NOMO-1 treated with DMSO at 0.1 percent for 48 hours (cell line): ENCODE results near the gene SLC24A3.
A peak's percentile ranks its signal among the peaks of the same experiment; 100 is the strongest.

Source experiments
- DNase-seq: peaks from one replicate; lab custom pipeline; 2025; ENCODE audit not compliant: unreplicated experiment; lab: John Stamatoyannopoulos, UW

Gene SLC24A3

GRCh38 chr20:19212469-19212815, at the start of gene SLC24A3:
TSS of gene SLC24A3 (plus strand) at chr20:19212642.
- DNase-seq: no peak

GRCh38 chr20:19170148-19170547, 42.3 kb upstream of the SLC24A3 start:
- DNase-seq: no peak

DNA sequence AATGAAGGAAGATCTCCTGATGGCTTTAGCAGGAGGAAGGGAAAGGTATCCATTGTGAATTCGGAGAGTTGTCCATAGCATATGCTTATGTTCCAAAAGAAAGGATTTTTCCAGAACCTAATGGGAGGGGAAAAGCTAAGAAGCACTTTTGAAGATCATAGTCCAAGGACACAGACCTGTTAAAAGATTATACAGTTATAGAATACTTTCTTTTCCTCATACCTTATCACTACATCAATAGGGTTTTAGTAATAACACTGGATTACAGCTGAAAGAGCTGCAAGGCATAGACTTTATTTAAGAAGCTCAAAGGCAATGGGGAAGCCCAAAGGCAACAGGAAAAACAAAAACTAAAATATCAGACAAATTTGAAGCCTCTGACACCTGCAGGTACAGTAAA, 39.8 kb upstream of the SLC24A3 start:
- no peak for DNase-seq

DNA sequence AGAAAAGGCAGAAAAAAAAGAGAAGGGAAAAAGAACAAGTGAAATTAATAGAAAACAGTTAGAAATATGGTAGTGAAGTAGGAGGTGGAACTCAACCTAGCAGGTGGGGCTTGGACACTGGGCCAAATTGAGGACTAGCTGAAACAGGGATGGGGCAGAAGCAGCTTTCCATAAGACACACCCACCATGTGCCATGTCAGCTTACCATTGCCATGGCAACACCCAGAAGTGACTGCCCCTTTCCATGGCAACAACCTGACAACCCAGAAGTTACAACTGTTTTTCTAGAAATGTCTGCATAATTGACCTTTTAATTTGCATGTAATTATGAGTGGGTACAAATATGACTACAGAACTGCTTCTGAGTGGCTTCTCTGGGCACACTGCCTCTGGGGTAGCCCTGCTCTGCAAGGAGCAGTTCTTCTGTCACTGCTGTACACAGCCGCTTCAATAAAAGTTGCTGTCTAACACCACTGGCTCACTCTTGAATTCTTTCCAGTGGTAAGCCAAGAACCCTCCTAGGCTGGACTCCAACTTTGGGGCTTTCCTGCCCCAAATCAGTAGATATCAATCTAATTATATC, 35.9 kb upstream of the SLC24A3 start:
- DNase-seq: no peak

DNA sequence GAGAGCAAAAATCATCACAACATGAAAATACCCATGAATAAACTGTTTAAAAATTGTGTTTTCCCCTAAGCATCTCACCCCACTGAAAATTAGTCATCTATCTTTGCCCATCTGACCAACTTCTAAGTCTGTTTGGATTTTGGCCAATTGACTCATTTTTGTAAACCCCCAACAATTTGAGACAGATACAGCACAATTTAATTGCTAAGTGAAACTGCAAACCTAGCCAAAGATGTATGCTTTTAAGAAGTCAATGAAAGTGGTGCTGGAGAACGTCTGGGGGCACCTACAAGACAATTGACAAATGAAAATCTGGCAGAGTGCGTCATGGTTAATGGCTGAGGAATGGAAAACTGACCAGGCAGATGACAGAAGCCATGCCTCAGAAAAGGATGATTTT, 30.9 kb upstream of the SLC24A3 start:
- DNase-seq: no peak

DNA sequence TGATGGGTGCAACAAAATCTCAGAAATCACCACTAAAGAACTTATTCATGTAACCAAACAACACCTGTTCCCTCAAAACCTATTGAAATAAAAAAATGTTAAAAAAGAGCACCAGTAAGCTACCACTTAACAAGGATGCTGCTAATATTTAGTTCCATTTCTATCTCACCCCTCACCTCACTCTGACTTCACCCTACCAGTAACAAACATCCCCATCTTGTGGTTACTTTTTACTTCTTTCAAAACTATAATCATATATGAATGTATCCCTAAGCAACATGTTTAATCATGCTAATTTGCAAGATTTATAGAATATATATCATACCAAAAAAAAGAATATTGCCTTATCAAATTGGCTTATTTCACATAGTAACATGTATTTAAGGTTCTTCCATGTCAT, 27.4 kb upstream of the SLC24A3 start:
- no peak for DNase-seq

GRCh38 chr20:19193349-19193748, 19.1 kb upstream of the SLC24A3 start:
- no peak for DNase-seq

DNA sequence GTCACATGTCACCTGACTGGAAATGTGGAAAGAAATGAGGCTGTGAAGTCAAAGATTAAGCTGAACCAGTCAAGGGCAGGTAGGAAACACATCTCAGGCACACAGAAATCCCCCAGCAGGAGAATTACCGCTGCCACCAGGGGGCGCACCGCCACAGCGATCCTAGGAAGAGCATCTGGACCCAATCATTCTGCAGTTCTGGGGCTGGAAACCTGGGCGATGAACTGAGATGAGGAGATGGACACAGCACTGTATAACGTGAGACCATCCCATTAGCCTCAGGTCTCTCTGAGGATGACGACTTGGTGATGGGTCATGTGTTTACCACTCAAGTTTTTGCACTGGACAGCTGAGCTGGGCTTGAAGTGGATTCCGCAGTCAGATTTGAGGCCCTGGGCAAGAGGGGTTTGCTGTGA, 6.5 kb upstream of the SLC24A3 start:
- peak; percentile 51 for DNase-seq

DNA sequence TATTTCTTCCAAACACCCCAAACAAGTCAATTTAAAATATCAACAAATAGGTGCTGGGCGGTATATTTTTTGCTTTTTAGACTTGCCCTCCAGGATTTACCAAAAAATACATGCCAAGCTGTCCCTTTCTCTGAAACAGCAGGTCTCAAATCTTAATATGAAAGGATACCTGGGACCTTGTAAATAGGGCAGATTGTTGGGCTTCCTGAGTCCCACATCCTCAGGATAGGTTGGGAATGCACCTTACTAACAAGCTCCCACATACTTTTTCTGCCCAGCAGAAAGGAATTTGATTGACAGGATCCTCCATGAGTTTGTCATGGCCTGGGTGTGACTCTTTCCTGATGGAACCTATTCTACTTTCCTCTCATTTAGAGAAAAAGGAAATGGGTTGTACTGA, 4.9 kb upstream of the SLC24A3 start:
- DNase-seq: no peak

DNA sequence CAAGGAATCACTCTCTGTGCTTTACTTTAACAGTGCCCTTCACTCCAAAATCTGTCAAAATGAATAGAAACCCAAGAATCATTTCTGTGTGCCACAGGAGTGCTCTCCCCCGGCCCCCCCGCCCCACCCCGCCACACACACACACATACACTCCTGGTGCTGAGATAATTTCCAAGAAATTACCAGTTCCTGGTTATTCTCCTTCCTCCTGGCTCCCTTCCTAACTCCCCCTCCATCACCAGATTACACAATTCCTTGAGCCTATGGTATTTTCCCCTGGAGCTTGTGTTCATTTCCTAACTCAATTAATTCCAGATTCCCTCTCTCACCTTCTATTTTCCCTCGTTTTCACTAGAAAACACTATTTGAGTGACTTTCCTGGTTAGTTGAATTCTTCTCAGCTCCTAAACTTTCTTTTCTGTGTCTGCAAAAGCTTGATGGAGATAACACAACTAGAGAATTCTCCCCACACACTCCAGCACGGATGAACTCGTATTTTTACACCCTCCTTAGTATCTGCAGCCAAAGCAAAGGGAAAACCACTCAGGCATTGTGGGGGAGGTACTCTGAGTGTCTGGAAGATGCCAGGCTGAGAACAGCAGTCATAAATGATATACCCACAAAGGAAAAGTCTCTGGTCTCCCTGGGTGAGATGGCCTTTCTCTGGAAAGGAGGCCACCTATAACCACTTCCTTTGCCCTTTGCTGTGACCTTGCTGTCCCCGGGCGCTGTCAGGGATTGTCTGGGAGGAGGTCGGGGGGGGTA, 1.9 kb upstream of the SLC24A3 start:
- no peak for DNase-seq

DNA sequence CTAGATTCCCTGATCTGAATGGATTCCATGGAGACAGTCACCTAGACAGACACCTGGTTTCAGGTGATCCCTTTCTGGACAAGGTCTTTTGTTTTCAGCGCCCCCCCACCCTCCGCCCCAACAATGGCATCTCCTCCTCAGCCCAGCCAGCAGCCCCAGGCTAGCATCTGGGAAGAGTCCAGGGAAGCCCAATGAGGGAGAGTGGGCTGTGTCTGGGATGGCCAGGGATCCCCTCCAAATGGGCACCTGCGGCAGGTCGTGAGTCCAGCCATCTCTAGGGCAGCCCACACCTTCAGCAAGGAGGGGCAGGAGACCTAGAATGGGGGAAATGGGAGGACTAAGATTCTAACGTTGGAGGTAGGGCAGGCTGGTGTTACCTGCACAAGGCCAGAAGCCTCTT, 1.2 kb upstream of the SLC24A3 start:
- DNase-seq: no peak

DNA sequence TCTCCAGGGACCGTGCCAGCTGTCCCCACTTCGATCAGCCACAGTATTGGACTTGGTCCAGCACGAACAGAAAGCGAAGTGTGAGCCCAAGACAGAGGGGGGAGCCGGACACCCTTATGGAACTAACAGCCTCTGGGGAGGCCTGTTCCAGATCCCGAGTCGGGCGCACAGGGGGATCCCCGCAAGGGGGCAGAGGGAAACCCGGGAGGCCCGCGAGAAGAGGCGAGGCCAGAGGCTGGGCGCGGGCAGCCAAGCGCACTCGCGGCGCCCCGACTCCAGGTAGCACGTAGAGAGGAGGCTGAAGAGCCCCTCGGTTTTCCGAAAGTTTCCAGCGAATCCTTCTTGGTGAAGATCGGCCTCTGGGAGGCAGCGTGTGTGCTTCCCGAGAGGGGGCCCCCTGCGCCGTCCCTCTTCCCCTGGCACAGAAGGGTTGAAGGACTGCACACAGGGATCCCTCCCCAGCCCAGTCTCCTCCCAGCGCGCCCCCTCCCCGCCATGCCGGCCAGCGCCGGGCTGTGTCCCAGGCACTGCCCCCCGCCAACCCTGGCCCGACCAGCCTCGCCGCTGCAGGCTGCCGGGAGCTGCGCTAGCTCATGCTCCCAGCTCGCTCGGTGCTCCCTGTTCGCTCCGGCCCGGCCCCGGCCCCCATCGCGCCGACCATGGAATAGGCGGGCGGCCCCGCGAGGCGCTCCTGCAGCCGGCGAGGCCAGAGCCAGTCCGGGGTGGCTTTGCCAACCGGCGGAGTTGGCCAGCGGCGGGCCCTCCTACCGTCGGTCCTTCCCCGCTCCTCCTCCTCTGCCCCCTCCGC, 577 bp upstream of the SLC24A3 start:
- DNase-seq: no peak

DNA sequence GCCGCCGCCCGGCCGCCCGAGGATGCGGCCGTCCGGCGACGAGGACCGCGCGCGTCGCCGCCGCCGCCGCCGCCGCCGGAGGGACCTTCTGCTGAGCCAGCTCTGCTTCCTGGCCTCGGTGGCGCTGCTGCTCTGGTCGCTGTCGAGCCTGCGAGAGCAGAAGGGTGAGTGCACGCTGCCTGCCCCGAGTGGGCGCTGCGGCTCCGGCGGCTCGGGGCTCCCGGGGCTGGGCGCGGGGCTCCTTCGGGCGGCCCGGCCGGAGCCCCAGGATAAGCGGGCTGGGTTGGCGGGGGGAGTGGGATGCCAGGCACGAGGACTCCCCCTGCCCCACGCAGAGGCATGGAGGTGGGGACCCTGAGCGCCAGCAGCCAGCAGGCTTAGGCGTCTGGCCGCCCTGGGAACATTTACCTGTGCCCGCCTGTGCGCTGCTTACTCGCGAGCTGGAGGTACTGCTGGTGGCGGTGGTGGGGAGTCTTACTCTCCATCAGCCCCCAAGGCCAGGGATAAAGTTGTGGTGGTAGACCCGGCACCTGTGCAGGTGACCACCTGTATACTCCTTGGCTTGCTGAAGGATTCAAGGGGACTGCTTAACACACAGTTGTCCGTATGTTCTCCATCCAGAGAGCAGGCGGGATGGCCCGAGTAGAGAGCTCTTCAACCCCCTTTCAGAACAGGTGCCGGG, 520 bp downstream of the SLC24A3 start:
- DNase-seq: peak; percentile 74

DNA sequence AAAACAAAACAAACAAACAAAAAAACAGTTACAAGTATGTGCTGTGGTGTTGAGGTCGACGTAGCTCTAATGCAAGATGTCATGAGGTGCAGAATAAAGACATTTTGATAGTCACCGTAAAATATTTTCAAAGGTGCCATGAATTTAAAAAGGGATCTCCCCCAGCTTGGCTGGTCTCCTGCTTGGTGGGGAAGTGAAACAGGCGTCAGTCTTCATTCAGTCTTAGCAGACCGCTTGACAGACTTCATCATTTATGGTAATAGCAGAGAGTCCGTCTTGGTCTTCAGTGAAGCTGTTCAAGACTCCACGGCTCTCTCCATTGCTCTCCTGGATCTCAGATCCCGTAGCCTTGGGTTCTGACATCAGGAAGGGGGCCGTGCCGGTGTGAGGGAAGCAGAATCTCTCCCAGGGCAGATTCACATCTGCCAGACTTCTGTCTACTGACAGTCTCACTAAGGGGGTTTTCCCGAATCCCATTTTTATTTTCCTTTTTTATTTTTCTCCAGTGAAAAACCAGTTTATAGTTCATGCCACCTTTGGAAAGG, 1.6 kb downstream of the SLC24A3 start:
- peak; percentile 51 for DNase-seq

DNA sequence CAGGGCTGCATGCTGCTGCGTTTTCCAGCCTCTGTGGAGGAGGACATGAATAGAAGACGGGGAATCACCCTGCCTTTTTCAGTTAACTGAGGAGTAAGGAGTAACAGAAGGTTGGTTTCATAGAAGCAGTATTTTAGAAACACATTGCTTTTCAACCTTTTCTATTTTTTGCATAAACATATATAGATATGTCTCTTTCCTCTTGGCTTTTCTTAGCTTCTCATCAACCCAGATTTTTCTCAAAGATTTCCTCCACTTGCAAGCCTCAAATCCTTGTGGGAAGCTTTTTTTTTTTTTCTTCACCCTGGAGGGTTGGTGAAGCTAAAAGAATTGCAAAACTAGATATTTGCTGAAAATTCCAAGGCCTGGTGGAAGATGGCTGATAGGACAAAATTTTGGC, 6.0 kb downstream of the SLC24A3 start:
- DNase-seq: no peak

DNA sequence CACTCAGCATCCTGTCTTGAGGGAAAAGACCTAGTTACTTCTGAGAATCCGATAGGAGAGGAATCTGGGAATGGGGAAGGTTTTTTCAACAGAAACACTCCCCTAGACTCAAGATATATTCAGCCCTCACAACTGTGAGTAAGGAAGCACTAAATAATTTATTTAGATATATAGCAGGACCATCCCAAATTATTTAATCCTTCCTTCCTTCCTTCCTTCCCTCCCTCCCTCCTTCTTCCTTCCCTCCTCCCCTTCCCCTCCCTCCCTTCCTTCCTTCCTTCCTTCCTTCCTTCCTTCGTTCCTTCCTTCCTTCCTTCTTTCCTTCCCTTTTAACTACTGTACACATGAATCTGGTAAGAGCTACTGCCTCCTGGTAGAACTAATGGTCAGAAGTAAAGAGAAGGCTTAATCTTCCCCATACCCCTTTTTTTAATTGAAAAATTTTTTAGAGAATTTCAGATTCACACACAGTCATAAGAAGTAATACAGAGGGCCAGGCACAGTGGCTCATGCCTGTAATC, 10.1 kb downstream of the SLC24A3 start:
- DNase-seq: no peak

DNA sequence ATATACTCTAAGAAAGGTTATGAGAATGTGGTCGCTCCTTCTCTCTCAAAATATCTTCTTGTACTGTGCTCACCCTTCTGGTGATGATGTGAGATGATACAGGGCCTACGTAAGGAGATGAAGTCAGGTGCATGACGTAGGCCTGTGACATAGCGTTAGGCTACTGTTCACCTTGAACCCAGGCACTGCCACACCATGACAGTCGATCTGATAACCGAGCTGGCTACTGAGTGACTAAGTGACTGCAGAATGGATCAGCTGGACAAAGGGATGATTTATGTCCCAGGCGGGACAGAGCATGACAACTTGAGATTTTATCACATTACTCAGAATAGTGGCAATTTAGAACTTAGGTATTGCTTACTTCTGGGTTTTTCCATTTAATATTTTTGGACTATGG, 11.2 kb downstream of the SLC24A3 start:
- no peak for DNase-seq

DNA sequence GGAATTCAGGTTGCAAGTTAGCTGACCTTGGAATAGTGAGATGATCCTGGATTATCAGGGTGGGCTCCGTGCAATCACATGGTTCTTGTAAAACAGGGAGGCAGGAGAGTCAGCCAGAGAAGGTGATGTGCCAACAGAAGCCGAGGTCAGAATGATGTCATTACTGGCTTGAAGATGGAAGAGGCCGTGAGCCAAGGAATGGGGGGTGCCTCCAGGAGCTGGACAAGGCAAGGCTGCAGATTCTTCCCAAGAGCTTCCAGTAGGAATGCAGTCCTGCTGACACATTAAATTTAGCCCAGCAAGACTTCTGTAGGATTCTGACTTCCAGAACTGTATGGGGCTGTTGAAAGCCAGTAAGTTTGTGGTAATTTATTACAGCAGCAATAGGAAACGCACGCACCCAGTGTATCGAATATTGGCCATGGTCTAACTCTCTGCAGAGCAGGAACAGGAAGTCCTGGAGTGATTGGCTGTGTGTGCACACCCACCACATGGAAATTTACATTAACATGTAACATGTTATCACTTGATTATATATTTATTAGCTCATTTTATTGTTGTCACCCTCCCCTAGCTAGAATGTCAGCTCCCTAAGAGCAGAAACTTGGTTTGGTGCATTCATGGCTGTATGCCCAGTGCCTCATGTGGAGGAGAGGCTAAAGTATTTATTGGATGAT, 19.1 kb downstream of the SLC24A3 start:
- no peak for DNase-seq

DNA sequence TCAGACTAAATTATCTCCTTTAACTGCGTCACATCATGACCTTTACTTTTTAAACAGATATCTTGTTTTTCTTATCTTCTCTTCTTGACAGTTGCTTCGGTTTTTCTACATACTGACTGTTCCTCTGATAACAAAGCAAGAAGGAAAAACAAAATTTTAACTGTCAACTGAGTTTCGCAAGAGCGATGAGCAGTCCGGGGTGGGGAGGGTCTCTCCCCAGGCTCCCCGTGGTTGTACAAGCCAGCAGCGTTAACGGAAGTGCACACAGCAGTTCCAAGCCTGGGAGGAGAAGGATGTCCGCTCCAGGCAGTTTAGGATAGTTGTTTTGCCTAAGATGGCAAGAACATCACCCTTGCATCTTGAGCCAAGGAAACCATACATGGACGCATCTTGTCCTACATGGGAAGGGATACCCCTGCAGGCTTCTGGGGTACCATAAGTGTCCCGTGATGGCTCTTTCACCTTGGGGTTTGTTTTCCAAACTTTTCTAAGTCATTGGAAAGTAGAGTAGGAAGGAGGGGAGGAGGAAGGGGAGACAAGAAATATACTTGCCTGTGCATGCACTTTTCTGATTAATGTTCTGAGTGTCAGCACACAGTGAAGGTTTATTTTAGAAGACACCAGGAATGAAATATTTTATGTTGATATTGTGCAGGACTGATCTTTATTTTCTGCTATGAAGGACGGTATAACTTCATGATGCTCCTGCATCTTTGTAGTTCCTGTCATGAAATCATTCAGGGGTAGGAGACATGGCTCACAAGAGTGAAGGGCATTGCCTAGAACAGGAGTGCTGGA, 20.8 kb downstream of the SLC24A3 start:
- peak; percentile 34 for DNase-seq
